ENCODE measurements around the gene CDC5L. TPM values are rescaled to one million over a fixed set of nuclear protein-coding genes. Genes with fewer than 3 reads are reported as not detected.
A peak's percentile ranks its signal among the peaks of the same experiment; 100 is the strongest.

The CDC5L gene
- total RNA-seq, 4 donors from 2014 or later: 12.3 to 19.2 (median 13.9) TPM

DNA sequence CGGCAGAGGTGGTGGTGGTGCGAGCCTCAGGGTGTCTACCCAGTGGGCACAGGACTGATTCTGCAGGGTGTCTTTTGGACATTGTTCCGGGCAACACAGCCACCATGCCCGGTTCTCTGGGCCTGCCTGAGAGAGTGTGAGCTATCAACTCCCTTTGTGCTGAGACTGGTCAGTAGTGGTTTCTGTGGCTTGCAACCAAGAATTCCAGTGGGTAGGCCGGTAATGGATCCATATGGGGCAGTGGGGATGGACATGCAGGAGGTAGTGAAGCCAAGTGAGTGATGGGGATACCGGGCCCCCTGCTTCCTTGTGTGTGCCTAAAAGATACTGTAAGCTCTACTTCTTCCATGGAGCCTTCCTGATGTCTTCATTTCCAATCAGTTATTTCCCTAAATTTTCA, 71.0 kb downstream of the CDC5L start:
- DNase-seq (ENCODE audit: low spot score in 2 of 2): peak in 1 of 2 donors; percentile 70
- 93 to 98% methylated on average over 5 to 6 of the region's 6 CpGs for WGBS, 2 donors

DNA sequence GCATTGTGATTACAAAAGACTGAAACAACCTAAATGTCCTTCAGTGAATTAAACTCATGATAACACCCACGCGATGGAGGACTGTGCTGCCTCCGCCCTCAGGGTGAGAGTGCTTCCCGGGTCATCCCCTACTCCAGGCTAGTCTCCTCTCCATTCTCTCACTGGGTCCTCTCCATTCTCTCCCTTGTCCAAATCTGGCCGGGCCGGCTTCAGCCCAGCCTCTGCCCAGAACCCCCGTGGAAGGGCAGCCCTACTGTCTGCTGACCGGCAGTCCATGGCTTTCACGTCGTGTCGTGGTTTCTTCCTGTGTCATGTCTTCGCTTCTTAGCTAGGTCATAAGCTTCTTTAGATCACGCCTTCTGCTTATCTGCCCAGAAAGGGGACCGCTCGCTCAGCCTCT, 74.8 kb downstream of the CDC5L start:
- intact Hi-C loops (cut with DNase I; ENCODE audit: low total_unique reads): no loop called here
- DNase-seq (ENCODE audit: low spot score in 2 of 2): peak in 1 of 2 donors; percentile 73

More for the DNA sequence above, 71.0 kb downstream of the CDC5L start:
- no peak for TF ChIP-seq POLR2A (IDR thresholded peaks at IDR 0.05)
- TF ChIP-seq, protein P1, sequence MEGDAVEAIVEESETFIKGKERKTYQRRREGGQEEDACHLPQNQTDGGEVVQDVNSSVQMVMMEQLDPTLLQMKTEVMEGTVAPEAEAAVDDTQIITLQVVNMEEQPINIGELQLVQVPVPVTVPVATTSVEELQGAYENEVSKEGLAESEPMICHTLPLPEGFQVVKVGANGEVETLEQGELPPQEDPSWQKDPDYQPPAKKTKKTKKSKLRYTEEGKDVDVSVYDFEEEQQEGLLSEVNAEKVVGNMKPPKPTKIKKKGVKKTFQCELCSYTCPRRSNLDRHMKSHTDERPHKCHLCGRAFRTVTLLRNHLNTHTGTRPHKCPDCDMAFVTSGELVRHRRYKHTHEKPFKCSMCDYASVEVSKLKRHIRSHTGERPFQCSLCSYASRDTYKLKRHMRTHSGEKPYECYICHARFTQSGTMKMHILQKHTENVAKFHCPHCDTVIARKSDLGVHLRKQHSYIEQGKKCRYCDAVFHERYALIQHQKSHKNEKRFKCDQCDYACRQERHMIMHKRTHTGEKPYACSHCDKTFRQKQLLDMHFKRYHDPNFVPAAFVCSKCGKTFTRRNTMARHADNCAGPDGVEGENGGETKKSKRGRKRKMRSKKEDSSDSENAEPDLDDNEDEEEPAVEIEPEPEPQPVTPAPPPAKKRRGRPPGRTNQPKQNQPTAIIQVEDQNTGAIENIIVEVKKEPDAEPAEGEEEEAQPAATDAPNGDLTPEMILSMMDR (IDR thresholded peaks at IDR 0.05): no peak
- H3K4me3 ChIP-seq (ENCODE audit: low read depth, poor library complexity, severe bottlenecking): no peak overlapping the region
- intact Hi-C loops (cut with DNase I; ENCODE audit: low total_unique reads): no loop called here

GRCh38 chr6:44462797-44463727, 75.6 kb downstream of the CDC5L start:
- WGBS, 2 donors: 92 to 93% methylated on average over 13 of the region's 13 CpGs
- DNase-seq (ENCODE audit: low spot score in 2 of 2): peak in 1 of 2 donors; percentile 50
- H3K4me3 ChIP-seq (ENCODE audit: low read depth, poor library complexity, severe bottlenecking): no peak overlapping the region
- TF ChIP-seq POLR2A (IDR thresholded peaks at IDR 0.05): no peak
- TF ChIP-seq, protein P1 (IDR thresholded peaks at IDR 0.05): no peak
- intact Hi-C loops (cut with DNase I; ENCODE audit: low total_unique reads): no loop called here

More for the DNA sequence above, 74.8 kb downstream of the CDC5L start:
- TF ChIP-seq POLR2A (IDR thresholded peaks at IDR 0.05): no peak
- TF ChIP-seq, protein P1 (IDR thresholded peaks at IDR 0.05): no peak
- 87 to 88% methylated on average over 15 of the region's 15 CpGs for WGBS, 2 donors
- H3K4me3 ChIP-seq (ENCODE audit: low read depth, poor library complexity, severe bottlenecking): no peak overlapping the region

GRCh38 chr6:44463728-44464450, 76.4 kb downstream of the CDC5L start:
- DNase-seq (ENCODE audit: low spot score in 2 of 2): peak in 1 of 2 donors; percentile 70
- no peak for TF ChIP-seq POLR2A (IDR thresholded peaks at IDR 0.05)
- TF ChIP-seq, protein P1 (IDR thresholded peaks at IDR 0.05): no peak

GRCh38 chr6:44464527-44465310, 77.2 kb downstream of the CDC5L start:
- DNase-seq (ENCODE audit: low spot score in 2 of 2): peak in 1 of 2 donors; percentile 57
- no peak overlapping the region for H3K4me3 ChIP-seq (ENCODE audit: low read depth, poor library complexity, severe bottlenecking)
- intact Hi-C loops (cut with DNase I; ENCODE audit: low total_unique reads): no loop called here
- TF ChIP-seq POLR2A (IDR thresholded peaks at IDR 0.05): no peak
- TF ChIP-seq, protein P1 (IDR thresholded peaks at IDR 0.05): no peak
- 88 to 92% methylated on average over 13 of the region's 13 CpGs for WGBS, 2 donors

More at GRCh38 chr6:44463728-44464450, 76.4 kb downstream of the CDC5L start:
- 92 to 93% methylated on average over 11 of the region's 11 CpGs for WGBS, 2 donors
- intact Hi-C loops (cut with DNase I; ENCODE audit: low total_unique reads): no loop called here
- no peak overlapping the region for H3K4me3 ChIP-seq (ENCODE audit: low read depth, poor library complexity, severe bottlenecking)

All from lower leg skin (tissue), 4 donors.